ENCODE results near the gene ZNF532.

GRCh38 chr18:58870621-58871020 is 5.9 kb downstream of the ZNF532 start:
- no peak for TF ChIP-seq PATZ1 (CRISPR knock-in tag; IDR thresholded peaks at IDR 0.05; ENCODE audit: borderline replicate concordance)
- TF ChIP-seq ZFP3 (CRISPR knock-in tag; IDR thresholded peaks at IDR 0.05), result no peak
- no peak for TF ChIP-seq SNAI2 (CRISPR knock-in tag; IDR thresholded peaks at IDR 0.05)
- TF ChIP-seq ISL1 (CRISPR knock-in tag; IDR thresholded peaks at IDR 0.05), result no peak
- TF ChIP-seq RARB (CRISPR knock-in tag; IDR thresholded peaks at IDR 0.05), result no peak
- TF ChIP-seq ZNF70 (CRISPR knock-in tag; IDR thresholded peaks at IDR 0.05), result no peak
- TF ChIP-seq CSDC2 (CRISPR knock-in tag; IDR thresholded peaks at IDR 0.05), result no peak
- TF ChIP-seq PPARA (CRISPR knock-in tag; IDR thresholded peaks at IDR 0.05; ENCODE audit: borderline replicate concordance), result no peak
- no peak for TF ChIP-seq OSR1 (CRISPR knock-in tag; IDR thresholded peaks at IDR 0.05)
- TF ChIP-seq ZFP30 (CRISPR knock-in tag; IDR thresholded peaks at IDR 0.05), result no peak
- no peak for TF ChIP-seq ARNTL (CRISPR knock-in tag; IDR thresholded peaks at IDR 0.05; ENCODE audit: borderline replicate concordance, low read depth)
- no peak for TF ChIP-seq BACH2 (CRISPR knock-in tag; IDR thresholded peaks at IDR 0.05; ENCODE audit: borderline replicate concordance)

Data from SK-N-SH treated with all-trans-retinoic acid at 6 μM for 48 hours (cell line).